T-helper 2 cell treated with Interferon-gamma antibody and Interleukin-4, amounts not matched to agents 100 ng/mL and 5 ng/mL, for 36 hours (primary cell): ENCODE results near the gene JADE2. TPM values are rescaled to one million over a fixed set of nuclear protein-coding genes. Genes with fewer than 3 reads are reported as not detected.
"Not testable (repeated sequence)": the region's sequence is repeated elsewhere in the genome, so short reads cannot be mapped to it uniquely, and the experiment has no call there.

ENCODE experiments used
- intact Hi-C: fragments of 100-400 bp; cut with micrococcal nuclease; formaldehyde crosslinking; loops from one replicate; pipeline ENCODE4 v1.15.1; 2023
- total RNA-seq: library from RNA; stranded (reverse); gene quantifications from 2 replicates; pipeline ENCODE4 v1.2.3, GENCODE V29; 2022

JADE2 gene
- total RNA-seq, 1 donor from 2014 or later: 81.1 TPM

- intact Hi-C loops: no loop called here
Measured at GRCh38 chr5:134506054-134507039, 19.1 kb upstream of the JADE2 start.

DNA sequence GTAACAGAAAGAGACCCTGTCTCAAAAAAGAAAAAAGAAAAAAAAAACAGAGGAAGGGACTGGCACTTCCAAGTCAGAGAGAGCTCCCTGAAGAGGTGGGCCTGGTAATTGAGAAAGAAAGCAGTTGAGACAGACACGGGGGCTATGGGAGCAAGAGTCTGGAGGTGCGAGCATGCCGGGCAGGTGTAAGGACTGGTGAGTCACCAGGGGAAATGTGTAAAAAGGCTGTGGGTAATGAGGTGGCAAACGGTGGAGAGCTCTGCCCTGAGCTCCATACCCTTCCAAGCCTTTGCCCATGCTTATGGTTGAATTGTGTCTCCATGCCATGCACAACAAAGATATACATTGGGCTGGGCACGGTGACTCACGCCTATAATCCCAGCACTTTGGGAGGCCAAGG, 18.0 kb upstream of the JADE2 start:
- intact Hi-C loops: no loop called here

DNA sequence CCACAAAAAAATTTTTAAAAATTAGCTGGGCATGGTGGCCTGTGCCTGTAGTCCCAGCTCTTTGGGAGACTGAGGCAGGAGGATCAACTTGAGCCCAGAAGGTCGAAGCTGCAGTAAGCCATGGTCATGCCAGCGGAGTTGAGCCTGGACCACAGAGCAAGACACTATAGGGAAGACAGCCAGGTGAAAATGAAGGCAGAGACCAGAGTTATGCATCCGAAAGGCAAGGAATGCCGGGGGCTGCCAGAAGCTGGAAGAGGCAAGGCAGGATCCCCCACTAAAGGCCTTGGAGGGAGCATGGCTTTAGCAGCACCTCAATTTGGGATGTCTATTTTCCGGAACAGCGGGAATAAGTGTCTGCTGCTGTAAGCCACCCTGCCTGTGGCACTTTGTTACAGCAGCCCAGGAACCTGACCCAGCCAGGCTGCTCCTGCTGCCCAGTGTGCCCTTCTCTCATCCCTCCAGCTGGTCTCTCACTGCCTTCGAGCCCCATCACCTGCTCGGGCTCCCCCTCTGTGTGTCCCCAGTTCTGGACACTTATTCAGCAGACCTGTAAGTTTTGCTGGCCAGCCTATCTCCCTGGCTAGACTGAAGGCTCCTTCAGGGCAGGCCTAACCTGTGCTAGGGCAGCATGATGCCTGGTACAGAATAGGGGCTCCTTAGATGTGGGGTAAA, 16.8 kb upstream of the JADE2 start:
- intact Hi-C loops: no loop called here

DNA sequence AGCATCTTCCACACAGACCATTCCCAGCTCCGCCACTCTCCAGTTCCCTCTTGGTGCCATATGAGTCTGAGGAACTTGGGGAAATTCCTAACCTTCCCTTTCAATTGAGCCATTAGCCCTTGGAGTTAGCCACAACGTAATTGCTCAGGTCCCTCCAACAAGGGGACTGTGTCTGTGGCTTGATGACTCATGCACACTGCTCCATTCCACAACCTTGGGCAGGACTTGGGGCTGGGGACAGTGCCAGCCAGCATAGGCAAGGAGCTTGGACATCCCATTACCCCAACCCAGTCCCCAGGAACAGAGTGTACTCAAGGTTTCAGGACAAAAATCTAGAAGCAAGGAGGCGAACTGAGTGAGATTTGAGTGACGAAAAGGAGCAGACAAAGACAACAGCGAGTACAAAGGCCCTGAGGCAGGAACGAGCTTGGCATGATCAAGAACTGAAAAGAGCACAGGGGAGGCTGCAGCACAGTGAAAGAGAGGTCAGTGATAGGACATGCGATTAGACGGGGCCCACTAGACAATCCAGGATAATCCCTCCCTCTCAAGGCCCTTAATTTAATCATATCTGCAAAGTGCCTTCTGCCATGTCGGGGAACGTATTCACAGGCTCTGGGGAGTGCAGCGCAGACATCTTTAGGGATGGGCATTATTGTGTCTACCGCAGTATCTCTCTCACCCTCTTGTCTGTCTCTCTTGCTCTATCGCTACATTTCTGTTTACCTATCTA, 16.0 kb upstream of the JADE2 start:
- intact Hi-C loops: no loop called here

DNA sequence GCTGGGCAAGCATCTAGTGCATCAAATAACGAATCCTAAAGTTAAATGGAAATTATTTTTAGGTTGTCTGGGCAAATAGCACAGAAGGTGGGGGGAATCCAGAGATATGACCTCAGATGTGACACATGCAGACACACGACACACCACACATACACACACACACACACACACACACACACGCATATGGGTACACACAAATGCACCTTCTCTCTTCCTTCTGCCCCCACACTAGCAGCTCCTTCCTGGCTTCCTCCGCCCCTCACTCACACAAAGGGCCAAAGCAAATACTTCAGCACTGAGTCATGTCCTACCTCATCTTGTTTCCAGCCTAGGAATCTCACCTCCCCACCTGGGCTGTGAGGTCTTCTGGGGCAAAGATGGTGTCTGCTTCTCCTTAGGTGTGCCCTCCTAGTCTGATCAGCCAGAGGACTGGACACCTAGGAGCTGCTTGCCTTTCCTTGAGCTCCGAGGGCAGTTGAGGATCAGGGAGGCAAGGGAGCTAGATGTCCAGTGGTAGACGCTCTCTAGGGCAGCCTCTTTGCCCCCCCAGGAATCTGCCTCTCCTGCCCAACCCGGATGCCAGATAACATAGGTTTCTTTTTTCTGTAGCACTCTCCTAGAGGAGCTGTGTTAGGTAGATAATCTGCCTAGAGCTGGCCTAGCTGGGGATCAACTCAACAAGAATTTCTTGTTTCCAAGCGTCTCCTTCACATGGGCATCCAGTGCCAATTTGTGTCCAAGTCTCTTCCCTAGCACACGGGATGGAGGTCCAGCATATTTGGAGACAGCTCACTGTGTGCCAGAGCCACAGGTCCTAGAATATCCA, 14.3 kb upstream of the JADE2 start:
- intact Hi-C loops: no loop called here

GRCh38 chr5:134511796-134512660, 13.4 kb upstream of the JADE2 start:
- intact Hi-C loops: no loop called here

DNA sequence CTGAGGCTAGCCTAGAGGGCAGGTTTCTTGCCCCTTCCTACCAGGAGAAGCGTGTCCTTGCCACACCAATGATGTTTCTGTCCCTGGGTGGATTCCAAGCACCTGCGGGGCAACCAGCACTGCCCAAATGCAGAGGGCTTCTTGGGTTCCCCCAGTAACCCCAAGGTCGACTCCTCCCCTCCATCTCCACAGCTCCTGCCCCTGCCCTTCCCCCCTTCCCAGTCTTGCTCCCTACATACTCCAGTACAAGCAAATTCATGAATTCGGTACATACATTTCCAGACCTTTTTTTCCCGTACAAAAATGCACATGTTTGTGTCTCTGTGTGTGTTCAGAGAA, 12.8 kb upstream of the JADE2 start:
- intact Hi-C loops: no loop called here

DNA sequence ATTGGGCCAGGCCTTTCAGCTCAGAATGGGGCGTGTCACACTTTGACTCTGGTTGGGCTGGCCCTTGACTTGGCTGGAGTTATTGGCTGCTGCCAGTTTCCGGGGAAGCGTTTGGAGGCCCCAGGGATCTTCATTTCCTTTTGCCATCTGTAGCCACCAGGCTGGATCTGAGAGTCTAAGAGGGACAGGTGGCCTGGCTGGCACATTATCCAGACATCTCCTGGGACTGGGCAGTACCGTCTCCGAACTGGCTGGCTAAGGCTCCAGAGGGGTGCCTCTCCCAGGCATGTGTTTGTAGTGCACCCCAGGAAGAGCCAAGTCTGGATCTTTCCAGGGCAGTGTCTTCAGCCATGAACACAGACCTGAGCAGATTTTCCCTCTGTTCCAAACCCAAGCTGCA, 9.7 kb upstream of the JADE2 start:
- intact Hi-C loops: no loop called here

DNA sequence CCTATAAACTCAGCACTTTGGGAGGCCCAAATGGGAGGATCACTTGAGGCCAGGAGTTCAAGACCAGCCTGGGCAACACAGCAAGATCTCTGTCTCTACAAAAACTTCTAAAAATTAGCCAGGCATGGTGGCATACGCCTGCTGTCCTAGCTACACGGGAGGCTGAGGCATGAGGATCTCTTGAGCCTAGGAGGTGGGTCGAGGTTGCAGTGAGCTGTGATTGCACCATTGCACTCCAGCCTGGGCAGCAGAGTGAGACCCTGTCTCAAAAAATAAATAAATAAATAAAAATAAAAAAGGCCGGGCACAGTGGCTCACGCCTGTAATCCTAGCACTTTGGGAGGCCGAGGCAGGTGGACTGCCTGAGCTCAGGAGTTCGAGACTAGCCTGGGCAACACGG, 8.5 kb upstream of the JADE2 start:
- intact Hi-C loops: not testable (repeated sequence)

DNA sequence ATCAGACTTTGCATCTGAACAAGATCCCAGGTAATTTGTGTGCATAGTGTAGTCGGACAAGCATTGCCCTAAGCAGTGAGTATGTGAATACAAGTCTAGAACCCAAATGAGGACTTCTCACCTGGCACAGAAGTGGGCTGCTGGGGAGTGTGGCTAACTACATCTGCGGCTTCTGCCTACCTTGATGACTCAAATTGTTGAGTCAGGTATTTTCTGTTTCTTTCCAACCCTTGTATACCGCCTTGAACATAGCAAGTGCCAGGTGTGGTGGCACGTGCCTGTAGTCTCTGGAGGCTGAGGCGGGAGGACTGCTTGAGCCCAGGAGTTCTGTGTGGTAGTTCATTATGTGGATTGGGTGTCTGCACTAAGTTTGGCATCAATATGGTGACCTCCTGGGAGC, 7.9 kb upstream of the JADE2 start:
- intact Hi-C loops: no loop called here

DNA sequence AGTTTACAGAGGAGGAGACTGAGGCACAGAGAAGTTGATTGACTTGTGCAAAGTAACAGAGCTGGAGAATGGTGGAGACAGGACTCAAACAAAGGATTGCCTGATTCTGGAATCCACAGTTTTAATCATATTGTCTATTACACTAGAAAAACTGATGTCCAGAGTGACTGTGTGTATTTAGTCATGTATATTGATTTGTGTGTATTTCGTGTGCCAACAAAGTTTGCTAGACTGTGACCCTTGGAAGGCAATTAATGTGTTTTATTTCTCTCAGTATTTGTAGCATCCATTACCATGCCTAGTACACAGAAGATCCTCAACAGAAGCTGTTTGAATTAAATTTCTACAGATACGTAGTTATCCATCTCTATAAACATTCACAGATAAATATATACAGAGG, 5.5 kb upstream of the JADE2 start:
- intact Hi-C loops: loop anchor here (10.0 kb wide), 3 partner anchors 55 to 515 kb away; partner anchors contain the start of genes PCBD2 and VDAC1

- intact Hi-C loops: loop anchor here (10.0 kb wide), 3 partner anchors 57 to 517 kb away; partner anchors contain the start of genes PCBD2 and VDAC1
Measured at GRCh38 chr5:134521841-134522240, 3.6 kb upstream of the JADE2 start.

- intact Hi-C loops: loop anchor here (10.0 kb wide), 3 partner anchors 59 to 519 kb away; partner anchors contain the start of genes PCBD2 and VDAC1
Measured at GRCh38 chr5:134523543-134524271, 1.8 kb upstream of the JADE2 start.

- intact Hi-C loops: loop anchor here (10.0 kb wide), 3 partner anchors 60 to 520 kb away; partner anchors contain the start of genes PCBD2 and VDAC1
Measured at GRCh38 chr5:134524272-134524825, 1.1 kb upstream of the JADE2 start.

DNA sequence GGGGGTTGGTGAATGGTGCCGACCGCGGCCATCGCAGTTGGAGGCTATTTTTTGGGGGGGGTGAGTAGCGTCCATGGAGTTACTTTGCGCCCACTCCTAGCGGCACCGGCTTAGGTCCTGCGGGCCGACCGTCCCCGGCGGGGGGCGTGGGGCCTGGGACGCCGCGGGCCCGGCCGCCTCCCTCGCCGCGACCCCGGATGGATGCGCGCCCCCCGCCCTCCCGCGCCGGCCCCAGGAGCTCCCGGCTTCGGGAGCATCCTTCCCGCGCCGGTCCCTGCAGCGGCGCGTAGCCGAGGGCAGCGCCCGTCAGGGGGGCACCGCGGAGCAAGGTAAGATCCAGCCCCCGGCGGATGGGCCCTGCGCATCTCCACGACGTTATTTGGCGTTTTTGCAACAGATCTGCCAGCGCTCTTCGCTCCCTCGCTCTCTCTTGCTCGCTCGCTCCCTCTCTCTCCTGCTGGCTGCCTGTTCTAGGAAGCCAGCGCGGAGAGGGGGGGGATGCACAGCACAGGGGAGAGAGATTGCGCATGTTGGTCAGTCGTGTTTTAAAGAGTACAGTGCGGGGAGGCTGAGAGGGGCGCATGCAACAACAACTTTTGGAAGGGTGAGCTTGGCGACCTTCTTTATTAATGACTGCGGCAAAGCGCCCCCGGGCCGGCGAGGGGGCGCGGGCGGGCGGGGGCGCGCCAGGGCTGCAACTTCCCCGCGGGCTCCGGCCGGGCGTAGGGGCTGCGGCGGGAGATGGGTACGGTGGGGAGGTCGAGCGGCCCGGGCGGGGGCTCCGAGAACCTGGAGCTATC, 413 bp downstream of the JADE2 start:
- intact Hi-C loops: loop anchor here (1.0 to 10.0 kb wide), 13 partner anchors 19 to 521 kb away; partner anchors contain the start of genes C5orf24, PCBD2, PPP2CA and SEC24A

- intact Hi-C loops: loop anchor here (1.0 to 10.0 kb wide), 10 partner anchors 18 to 522 kb away; partner anchors contain the start of genes C5orf24, CAMLG, CDKN2AIPNL and PCBD2
Measured at GRCh38 chr5:134526483-134527155, 1.1 kb downstream of the JADE2 start.
